G401 (cell line): ENCODE results near the gene KRTAP25-1. TPM values are rescaled to one million over a fixed set of nuclear protein-coding genes. Genes with fewer than 3 reads are reported as not detected.

ENCODE experiments used
- DNase-seq: peaks from one replicate; pipeline ENCODE4 v3.0.0-alpha.2; 2015; ENCODE audit warnings: low spot score
- in situ Hi-C: cut with HindIII; loops from 2 replicates; pipeline ENCODE4 v1.10.0; 2016; ENCODE audit warnings: low sequenced_read_pairs, mixed read lengths
- total RNA-seq: library from RNA; depleted of rRNA; stranded (reverse); fragments of >200 nt; shearing (Covaris generic); gene quantifications from 2 replicates; pipeline ENCODE4 v1.2.3, GENCODE V29; 2014; rRNA removed

Gene KRTAP25-1
- not detected in 2 replicates for total RNA-seq

DNA sequence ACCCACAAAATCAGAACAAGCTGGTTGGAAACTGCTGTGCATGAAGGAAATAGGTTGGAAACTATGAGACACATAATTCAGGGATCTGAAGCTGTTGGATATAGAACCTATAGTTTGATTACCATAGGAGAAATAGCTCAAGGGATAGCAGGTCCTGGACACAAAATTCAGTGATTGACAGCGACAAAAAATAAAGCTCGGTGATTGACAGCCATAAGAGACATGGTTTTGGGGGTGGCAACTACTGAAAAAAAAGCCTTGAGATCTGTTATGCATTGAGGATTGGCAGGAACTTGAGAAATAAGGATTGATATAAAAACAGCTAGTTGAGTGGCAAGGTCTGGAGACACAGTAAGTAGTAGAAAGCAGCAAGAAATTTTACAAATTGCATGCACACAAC lies at the start of gene KRTAP25-1:
TSS of gene KRTAP25-1 (minus strand) at position 300 of the 400 bp plus-strand sequence. CDS start at position 276, 24 bp downstream.
- no peak for DNase-seq
- in situ Hi-C loops: no loop called here

GRCh38 chr21:30338717-30339116 lies 49.4 kb upstream of the KRTAP25-1 start:
- no peak for DNase-seq
- in situ Hi-C loops: no loop called here

- in situ Hi-C loops: no loop called here
- no peak for DNase-seq
Measured at GRCh38 chr21:30337772-30338171, 48.5 kb upstream of the KRTAP25-1 start.

- peak; percentile 50 for DNase-seq
- in situ Hi-C loops: no loop called here
Measured at GRCh38 chr21:30337276-30337744, 48.0 kb upstream of the KRTAP25-1 start, which contains the start of gene KRTAP27-1. Gene KRTAP27-1, minus strand, starts transcription at chr21:30337694. Its CDS starts 26 bp downstream, at chr21:30337668.

DNA sequence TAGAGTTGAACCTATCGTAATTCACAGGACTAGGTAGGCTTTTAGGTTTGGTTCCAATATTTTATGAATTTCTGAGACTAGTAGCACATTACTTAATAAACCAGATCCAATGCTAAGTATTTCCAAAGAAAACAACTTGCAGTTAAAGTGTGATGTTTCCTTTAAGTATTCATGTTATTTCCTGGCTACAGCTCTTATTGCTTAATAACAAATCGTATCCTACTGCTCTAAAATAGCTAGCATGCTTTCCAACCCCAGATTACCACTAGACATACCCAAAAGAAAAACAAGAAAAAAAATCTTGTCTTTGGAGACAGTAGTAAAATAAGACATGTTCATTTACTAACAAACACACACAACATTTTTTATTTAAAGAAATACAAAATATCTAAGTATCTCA lies 47.3 kb upstream of the KRTAP25-1 start:
- in situ Hi-C loops: no loop called here
- DNase-seq: no peak

DNA sequence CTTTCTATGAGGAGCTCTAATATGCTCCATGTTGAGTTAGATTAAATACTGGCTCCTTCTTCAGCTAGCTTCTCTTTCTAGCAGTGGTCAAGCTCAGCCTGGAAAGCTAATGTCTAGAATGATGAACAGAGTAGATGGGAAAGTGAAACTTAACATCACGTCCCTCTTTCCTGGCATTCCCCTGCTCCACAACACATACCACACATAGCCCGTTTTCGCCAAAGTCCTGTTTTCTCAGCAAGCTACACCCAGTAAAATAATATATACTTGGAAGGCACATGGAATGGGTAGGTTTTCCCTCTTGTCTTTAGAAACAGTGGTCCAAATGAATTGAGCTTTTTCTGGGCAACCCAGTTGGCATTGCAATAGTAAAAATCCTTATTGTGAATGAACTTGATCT lies 44.4 kb upstream of the KRTAP25-1 start:
- no peak for DNase-seq
- in situ Hi-C loops: no loop called here

GRCh38 chr21:30332681-30333080 lies 43.4 kb upstream of the KRTAP25-1 start:
- no peak for DNase-seq
- in situ Hi-C loops: no loop called here

- in situ Hi-C loops: no loop called here
- no peak for DNase-seq
Measured at GRCh38 chr21:30329203-30329875, 40.0 kb upstream of the KRTAP25-1 start.

DNA sequence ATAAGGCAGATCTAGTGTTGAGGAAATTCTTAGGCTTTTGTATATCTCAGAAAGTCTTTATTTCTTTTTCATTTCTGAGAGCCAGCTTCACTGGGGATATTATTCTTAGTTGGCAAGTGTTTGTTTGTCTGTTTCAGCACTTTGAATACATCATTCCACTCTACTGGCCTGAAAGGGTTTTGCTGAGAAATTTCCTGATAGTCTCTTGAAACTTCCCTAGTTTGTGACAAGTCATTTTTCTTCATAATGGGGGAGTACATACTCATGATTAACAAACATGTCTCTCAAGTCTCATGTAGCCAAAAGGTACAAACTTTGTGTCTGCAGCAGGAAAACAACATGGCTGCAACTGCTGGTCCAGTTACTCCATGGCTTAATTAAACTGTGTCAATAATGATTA lies 37.1 kb upstream of the KRTAP25-1 start:
- no peak for DNase-seq
- in situ Hi-C loops: no loop called here

DNA sequence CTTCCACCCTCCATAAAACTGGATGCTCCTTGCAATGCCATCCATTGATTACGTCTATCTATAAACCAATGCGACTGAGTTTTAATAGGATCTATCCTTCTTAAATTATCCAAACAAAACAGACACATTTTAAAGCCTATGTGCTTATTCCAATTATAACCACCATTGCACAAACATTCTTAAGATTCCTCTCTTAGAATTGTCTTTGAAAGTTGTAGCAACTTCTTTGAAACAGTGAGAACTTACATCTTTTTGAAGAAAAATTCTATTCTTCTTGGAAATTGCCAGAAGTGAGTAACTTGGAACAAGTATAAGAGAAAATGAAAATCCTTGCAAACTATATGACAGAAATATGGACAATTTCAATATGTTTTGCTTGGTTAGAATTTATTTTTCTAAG lies 30.9 kb upstream of the KRTAP25-1 start, which contains the start of gene KRTAP26-1:
TSS of gene KRTAP26-1 (minus strand) at position 101 of the 400 bp plus-strand sequence. CDS start 280 bp downstream, outside the sequence.
- DNase-seq: no peak
- in situ Hi-C loops: no loop called here

DNA sequence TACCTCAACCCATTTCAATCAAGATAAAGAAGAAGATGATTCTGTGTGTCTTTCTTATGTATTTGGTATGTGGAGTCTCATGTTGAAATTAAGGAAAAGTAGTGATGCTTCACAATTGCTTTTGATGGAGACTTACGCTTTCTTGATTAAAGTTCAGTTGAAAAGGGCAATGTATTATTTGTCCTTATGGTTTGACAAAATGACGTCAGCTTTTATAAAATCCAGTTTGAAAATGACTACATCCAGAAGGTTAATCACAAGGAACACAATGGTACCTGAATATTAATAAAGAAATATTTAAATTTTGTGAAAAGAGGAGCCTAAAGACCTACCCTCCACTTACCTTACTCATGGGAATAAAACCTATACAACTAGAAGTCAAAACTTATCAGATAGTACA lies 26.4 kb upstream of the KRTAP25-1 start:
- no peak for DNase-seq
- in situ Hi-C loops: no loop called here

GRCh38 chr21:30306884-30307283 lies 17.6 kb upstream of the KRTAP25-1 start:
- DNase-seq: no peak
- in situ Hi-C loops: no loop called here

DNA sequence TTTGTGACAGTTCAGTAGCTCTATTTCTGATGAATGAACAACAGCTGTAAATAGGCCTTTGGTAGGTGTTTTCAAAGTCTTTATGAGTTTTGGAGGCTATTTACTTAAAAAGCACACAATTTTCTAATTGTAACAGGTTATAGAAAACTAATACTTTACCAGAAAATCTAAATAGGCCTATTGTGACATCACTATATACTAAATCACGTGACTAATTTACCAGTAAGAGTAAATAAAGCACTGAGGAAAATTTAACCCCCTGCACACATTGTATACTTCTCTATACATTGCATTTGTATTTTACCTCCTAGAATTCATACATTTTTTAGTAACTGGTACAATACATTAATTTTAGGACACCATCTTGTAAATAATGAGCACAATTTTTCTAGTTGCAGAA lies 15.8 kb upstream of the KRTAP25-1 start:
- in situ Hi-C loops: no loop called here
- no peak for DNase-seq

GRCh38 chr21:30282850-30283249 lies 6.5 kb downstream of the KRTAP25-1 start, which contains the start of gene KRTAP24-1:
Gene KRTAP24-1, minus strand, starts transcription at chr21:30282950. Its CDS starts 18 bp downstream, at chr21:30282932.
- in situ Hi-C loops: no loop called here
- no peak for DNase-seq

GRCh38 chr21:30271611-30272010 lies 17.7 kb downstream of the KRTAP25-1 start:
- no peak for DNase-seq
- in situ Hi-C loops: no loop called here

- in situ Hi-C loops: no loop called here
- no peak for DNase-seq
Measured at GRCh38 chr21:30271156-30271555, 18.2 kb downstream of the KRTAP25-1 start.

GRCh38 chr21:30269803-30270530 lies 19.3 kb downstream of the KRTAP25-1 start:
- no peak for DNase-seq
- in situ Hi-C loops: no loop called here

DNA sequence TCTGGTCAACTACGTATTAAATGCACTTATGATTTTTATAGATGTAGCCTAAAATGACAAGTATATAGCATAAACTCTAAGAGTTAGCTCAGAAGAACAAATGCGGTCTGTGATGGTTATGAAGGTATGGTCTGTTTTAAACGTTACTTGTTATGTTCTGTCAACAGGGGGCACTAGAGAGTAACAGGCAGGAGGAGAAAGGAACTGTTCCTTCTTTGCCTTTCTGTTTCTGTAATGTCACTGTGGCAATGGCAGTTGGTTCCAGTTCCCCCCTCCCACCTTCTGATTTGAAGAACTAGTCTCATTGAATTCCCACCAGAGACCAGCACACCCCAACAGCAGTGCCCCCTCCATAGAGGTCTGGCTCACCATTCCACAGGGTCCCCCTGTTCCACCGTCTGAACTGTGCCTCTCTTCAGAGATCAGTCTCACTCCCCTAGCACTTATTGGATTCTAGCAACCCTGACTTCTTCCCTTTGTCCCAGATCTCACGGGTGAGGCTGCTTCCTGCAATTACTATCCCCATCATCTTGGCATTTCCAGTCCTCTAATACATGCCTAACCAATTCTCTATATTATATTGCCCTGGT lies 20.6 kb downstream of the KRTAP25-1 start:
- in situ Hi-C loops: no loop called here
- DNase-seq: no peak

- DNase-seq: no peak
- in situ Hi-C loops: no loop called here
Measured at GRCh38 chr21:30257773-30258172, 31.5 kb downstream of the KRTAP25-1 start.

DNA sequence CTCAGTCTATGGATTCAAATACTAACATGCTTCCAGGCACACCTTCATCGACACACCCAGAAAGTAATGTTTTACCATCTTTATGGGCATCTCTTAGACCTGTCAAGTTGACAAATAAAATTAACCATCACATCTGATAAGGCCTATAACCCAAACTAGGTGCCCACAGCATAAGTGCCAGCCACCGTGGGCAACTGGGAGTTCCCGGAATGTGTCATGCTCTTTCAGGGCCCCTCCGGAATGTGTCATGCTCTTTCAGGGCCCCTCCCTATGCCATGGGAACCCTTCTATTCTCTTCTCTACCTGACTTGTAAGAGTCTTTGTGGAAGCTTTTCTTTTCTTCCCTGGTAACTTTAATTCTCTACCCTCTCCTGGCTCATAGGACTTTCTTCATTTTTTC lies 33.2 kb downstream of the KRTAP25-1 start:
- no peak for DNase-seq
- in situ Hi-C loops: no loop called here
